NB4 (cell line): ENCODE data around the gene CALN1.

Source experiments
- CTCF ChIP-seq: IDR thresholded peaks from one replicate; pipeline ENCODE4 v1.5.1; 2012; ENCODE audit warnings: low read depth, low read length
- MAX ChIP-seq: IDR thresholded peaks from 2 replicates; pipeline ENCODE4 v1.6.1; 2011; ENCODE audit warnings: low read depth, low read length
- POLR2A ChIP-seq: IDR thresholded peaks from 2 replicates; pipeline ENCODE4 v1.6.1; 2011; ENCODE audit warnings: mild to moderate bottlenecking; ENCODE audit not compliant: insufficient read length; ENCODE audit errors: extremely low read depth

GRCh38 chr7:72326811-72327210, 85.3 kb downstream of the CALN1 start:
- TF ChIP-seq CTCF = no peak
- no peak for TF ChIP-seq MAX
- TF ChIP-seq POLR2A = no peak
